ENCODE measurements around the gene TRIM24. TPM values are rescaled to one million over a fixed set of nuclear protein-coding genes. Genes with fewer than 3 reads are reported as not detected.

Gene TRIM24
- total RNA-seq, 3 donors from 2014 or later, result 17.5 to 21.2 (median 18.9) TPM

GRCh38 chr7:138429577-138430250, 30.3 kb upstream of the TRIM24 start:
- no peak overlapping the region for H3K4me3 ChIP-seq
- H3K4me1 ChIP-seq (ENCODE audit: low read depth), result no peaks in the 10 kb centered on the region
- peaks cover 44% of the 10 kb centered on the region for H3K9me3 ChIP-seq
- no peak for DNase-seq
- no peaks in the 10 kb centered on the region for H3K36me3 ChIP-seq (ENCODE audit: low read depth)
- intact Hi-C loops (cut with DNase I, micrococcal nuclease), result no loop called here
- ATAC-seq, result no peak
- no peak for TF ChIP-seq CTCF (IDR thresholded peaks at IDR 0.05)

- no peaks in the 10 kb centered on the region for H3K36me3 ChIP-seq (ENCODE audit: low read depth)
- no peak for ATAC-seq
- no peak for DNase-seq
- H3K4me1 ChIP-seq (ENCODE audit: low read depth), result no peaks in the 10 kb centered on the region
- no peak overlapping the region for H3K4me3 ChIP-seq
- no peak for TF ChIP-seq CTCF (IDR thresholded peaks at IDR 0.05)
- H3K9me3 ChIP-seq, result peaks cover 44% of the 10 kb centered on the region
- intact Hi-C loops (cut with DNase I, micrococcal nuclease), result no loop called here
Measured at GRCh38 chr7:138431517-138431916, 28.5 kb upstream of the TRIM24 start.

DNA sequence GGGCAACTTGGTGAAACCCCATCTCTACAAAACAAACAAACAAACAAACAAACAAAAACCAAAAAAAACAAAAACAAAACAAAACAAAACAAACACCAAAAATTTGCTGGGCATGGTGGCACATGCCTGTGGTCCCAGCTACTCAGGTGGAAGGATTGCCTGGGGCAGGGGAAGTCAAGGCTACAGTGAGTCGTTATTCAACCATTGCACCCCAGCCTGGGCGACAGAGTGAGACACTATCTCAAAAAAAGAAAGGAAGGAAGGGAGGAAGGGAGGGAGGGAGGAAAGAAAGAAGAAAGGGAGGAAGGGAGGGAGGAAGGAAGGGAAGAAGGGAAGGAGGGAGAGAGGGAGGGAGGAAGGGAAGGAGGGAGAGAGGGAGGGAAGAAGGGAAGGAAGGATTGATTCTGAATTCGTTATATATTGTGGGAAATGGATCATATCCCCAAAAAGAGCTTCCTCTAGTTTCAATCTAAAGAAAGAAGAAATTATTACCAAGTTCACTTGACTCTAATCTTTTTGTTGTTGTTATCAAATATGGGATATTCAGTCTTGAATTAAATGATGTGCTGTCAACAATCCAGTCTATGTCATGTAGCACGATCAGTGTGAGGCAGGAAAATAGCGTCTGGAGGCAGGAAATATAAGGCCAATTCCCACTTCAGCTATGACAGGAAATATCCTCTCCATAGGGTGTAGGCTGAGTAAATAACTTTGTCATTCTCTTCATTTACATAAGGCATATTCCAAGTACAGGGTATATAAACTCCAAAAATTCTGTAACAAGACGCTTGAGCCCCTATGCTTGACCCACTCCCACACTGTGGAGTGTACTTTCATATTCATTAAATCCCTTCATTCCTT, 26.2 kb upstream of the TRIM24 start:
- ATAC-seq, result no peak
- Histone ChIP-seq H3K4me1 (ENCODE audit: low read depth) (no peaks in the 10 kb centered on the region), H3K9me3 (peaks cover 33% of the 10 kb centered on the region), H3K36me3 (ENCODE audit: low read depth) (no peaks in the 10 kb centered on the region), H3K4me3 (no peak overlapping the region)
- DNase-seq, result no peak
- intact Hi-C loops (cut with DNase I, micrococcal nuclease), result no loop called here
- no peak for TF ChIP-seq CTCF (IDR thresholded peaks at IDR 0.05)

- Histone ChIP-seq H3K4me3 (no peak overlapping the region), H3K9me3 (peaks cover 25% of the 10 kb centered on the region), H3K36me3 (ENCODE audit: low read depth) (no peaks in the 10 kb centered on the region), H3K4me1 (ENCODE audit: low read depth) (no peaks in the 10 kb centered on the region)
- no peak for DNase-seq
- TF ChIP-seq CTCF (IDR thresholded peaks at IDR 0.05), result no peak
- ATAC-seq, result peak; percentile 43
- intact Hi-C loops (cut with DNase I, micrococcal nuclease), result no loop called here
Measured at GRCh38 chr7:138434597-138435019, 25.5 kb upstream of the TRIM24 start.

GRCh38 chr7:138435231-138435919, 24.7 kb upstream of the TRIM24 start:
- TF ChIP-seq CTCF (IDR thresholded peaks at IDR 0.05), result no peak
- no peak for DNase-seq
- peaks cover 18% of the 10 kb centered on the region for H3K9me3 ChIP-seq
- no peaks in the 10 kb centered on the region for H3K4me1 ChIP-seq (ENCODE audit: low read depth)
- intact Hi-C loops (cut with DNase I, micrococcal nuclease), result no loop called here
- no peak for ATAC-seq
- H3K36me3 ChIP-seq (ENCODE audit: low read depth), result no peaks in the 10 kb centered on the region
- no peak overlapping the region for H3K4me3 ChIP-seq

Measured in mucosa of descending colon (tissue), 3 donors.